Loucy (cell line): Measurements from ENCODE around the gene ACOT6.
"Not testable (repeated sequence)": the region's sequence is repeated elsewhere in the genome, so short reads cannot be mapped to it uniquely, and the experiment has no call there.

ENCODE experiments used
- H2AFZ ChIP-seq: fragments of 200-600 bp; sonication (generic); 2 replicates; pipeline ENCODE4 v1.6.0; 2016; ENCODE audit warnings: antibody characterized with exemption, mild to moderate bottlenecking, low read length, moderate library complexity
- H3F3A ChIP-seq: fragments of 200-600 bp; 2 replicates; pipeline ENCODE4 v1.6.0; 2016; ENCODE audit warnings: antibody characterized with exemption, low read depth, mild to moderate bottlenecking
- H3K27me3 ChIP-seq: fragments of 200-600 bp; sonication (generic); 2 replicates; pipeline ENCODE4 v1.6.1; 2014; ENCODE audit warnings: low read length, mild to moderate bottlenecking; ENCODE audit not compliant: insufficient read depth, poor library complexity, severe bottlenecking
- H3K36me3 ChIP-seq: fragments of 200-600 bp; sonication (generic); 2 replicates; pipeline ENCODE4 v1.6.1; 2016; ENCODE audit warnings: low read length; ENCODE audit not compliant: insufficient read depth
- H3K4me1 ChIP-seq: fragments of 200-600 bp; sonication (generic); 2 replicates; pipeline ENCODE4 v1.5.1; 2014; ENCODE audit warnings: low read length, mild to moderate bottlenecking; ENCODE audit not compliant: insufficient read depth, poor library complexity, severe bottlenecking
- H3K4me2 ChIP-seq: fragments of 200-600 bp; sonication (generic); 2 replicates; pipeline ENCODE4 v1.6.0; 2014; ENCODE audit warnings: antibody characterized with exemption, low read length, low read depth, mild to moderate bottlenecking; ENCODE audit not compliant: poor library complexity, severe bottlenecking
- H3K4me3 ChIP-seq: fragments of 200-600 bp; sonication (generic); 2 replicates; pipeline ENCODE4 v1.5.1; 2014; ENCODE audit warnings: low read length, mild to moderate bottlenecking, mixed read lengths; ENCODE audit not compliant: poor library complexity, severe bottlenecking
- H3K79me2 ChIP-seq: fragments of 200-600 bp; sonication (generic); 2 replicates; pipeline ENCODE4 v1.6.1; 2014; ENCODE audit warnings: low read length; ENCODE audit not compliant: insufficient read depth
- H3K9ac ChIP-seq: fragments of 200-600 bp; sonication (generic); 2 replicates; pipeline ENCODE4 v1.6.0; 2014; ENCODE audit warnings: mild to moderate bottlenecking, low read depth, low read length, moderate library complexity; ENCODE audit not compliant: poor library complexity, severe bottlenecking
- H3K9me2 ChIP-seq: fragments of 200-600 bp; sonication (generic); replicated peaks from 2 replicates; pipeline ENCODE4 v1.6.1; 2016; ENCODE audit warnings: low read depth, low read length, mixed read lengths
- H3K9me3 ChIP-seq: fragments of 200-600 bp; sonication (generic); 2 replicates; pipeline ENCODE4 v1.6.1; 2014; ENCODE audit warnings: mild to moderate bottlenecking, antibody characterized with exemption, low read length, low read depth; ENCODE audit not compliant: insufficient read depth
- H4K20me1 ChIP-seq: fragments of 200-600 bp; sonication (generic); 2 replicates; pipeline ENCODE4 v1.6.0; 2014; ENCODE audit warnings: antibody characterized with exemption, low read length, mild to moderate bottlenecking; ENCODE audit not compliant: insufficient read depth, poor library complexity, severe bottlenecking
- CTCF ChIP-seq: fragments of 200-600 bp; sonication (generic); conservative IDR thresholded peaks from 2 replicates; pipeline ENCODE4 v1.5.1; 2014; ENCODE audit warnings: mild to moderate bottlenecking, antibody characterized with exemption, low read length

Gene ACOT6

GRCh38 chr14:73569185-73569958 lies 42.9 kb upstream of the ACOT6 start, which contains the start of gene ACOT2:
ACOT2 (plus strand) TSS chr14:73569213; CDS start chr14:73569241, 28 bp downstream.
- H3K27me3 ChIP-seq, H4K20me1 ChIP-seq, H3K9me3 ChIP-seq, H3K9me2 ChIP-seq, H3K36me3 ChIP-seq, H3F3A ChIP-seq: not testable (repeated sequence)
- Histone ChIP-seq H3K4me1 (peaks cover 24% of the 10 kb centered on the region), H3K9ac (peak within 1 kb of the TSS; percentile 89), H3K4me2 (peak within 1 kb of the TSS; percentile 95), H3K79me2 (peaks cover 42% of the 10 kb centered on the region), H2AFZ (peak within 1 kb of the TSS; percentile 99), H3K4me3 (peak within 1 kb of the TSS; percentile 92)
- TF ChIP-seq CTCF = 0 out of 2 replicates have a peak, but pooled peaks have one; percentile 26

- H3K4me2 ChIP-seq = peak overlapping the region; percentile 95
These were observed 41.4 kb upstream of the ACOT6 start for GRCh38 chr14:73570913-73571312.

GRCh38 chr14:73573034-73573433 lies 39.3 kb upstream of the ACOT6 start:
- H3K36me3 ChIP-seq, H3K27me3 ChIP-seq, H3K4me3 ChIP-seq, H3K9ac ChIP-seq, H4K20me1 ChIP-seq, H2AFZ ChIP-seq, H3K9me3 ChIP-seq, H3K9me2 ChIP-seq, H3F3A ChIP-seq: not testable (repeated sequence)
- Histone ChIP-seq H3K4me1 (peaks cover 16% of the 10 kb centered on the region), H3K4me2 (peak overlapping the region; percentile 24), H3K79me2 (peaks cover 30% of the 10 kb centered on the region)

More at GRCh38 chr14:73570913-73571312, 41.4 kb upstream of the ACOT6 start:
- not testable (repeated sequence) for H3K36me3 ChIP-seq, H3K9me3 ChIP-seq, H2AFZ ChIP-seq, H3F3A ChIP-seq, H3K27me3 ChIP-seq, H3K9me2 ChIP-seq, H4K20me1 ChIP-seq
- peaks cover 24% of the 10 kb centered on the region for H3K4me1 ChIP-seq
- peak; percentile 67 for TF ChIP-seq CTCF
- peaks cover 42% of the 10 kb centered on the region for H3K79me2 ChIP-seq
- H3K9ac ChIP-seq = peak overlapping the region; percentile 52
- peak overlapping the region; percentile 92 for H3K4me3 ChIP-seq

- not testable (repeated sequence) for H2AFZ ChIP-seq, H3K4me3 ChIP-seq, H3K36me3 ChIP-seq, H3K9me3 ChIP-seq, H3K9ac ChIP-seq, H3K9me2 ChIP-seq, H3K4me1 ChIP-seq, H4K20me1 ChIP-seq, H3K27me3 ChIP-seq, H3K4me2 ChIP-seq, H3F3A ChIP-seq
- H3K79me2 ChIP-seq = peaks cover 23% of the 10 kb centered on the region
These were observed 38.6 kb upstream of the ACOT6 start for GRCh38 chr14:73573740-73574139.

GRCh38 chr14:73574251-73574650 lies 38.1 kb upstream of the ACOT6 start:
- not testable (repeated sequence) for H3K4me1 ChIP-seq, H3K27me3 ChIP-seq, H3F3A ChIP-seq

More at GRCh38 chr14:73574251-73574650, 38.1 kb upstream of the ACOT6 start:
- H3K9ac ChIP-seq, H3K4me3 ChIP-seq, H3K9me3 ChIP-seq, H3K4me2 ChIP-seq, H4K20me1 ChIP-seq, H3K9me2 ChIP-seq, H2AFZ ChIP-seq, H3K36me3 ChIP-seq: not testable (repeated sequence)
- peaks cover 20% of the 10 kb centered on the region for H3K79me2 ChIP-seq
